ENCODE measurements around the gene CHMP4A.
"Not testable (repeated sequence)": the region's sequence is repeated elsewhere in the genome, so short reads cannot be mapped to it uniquely, and the experiment has no call there.

The CHMP4A gene

DNA sequence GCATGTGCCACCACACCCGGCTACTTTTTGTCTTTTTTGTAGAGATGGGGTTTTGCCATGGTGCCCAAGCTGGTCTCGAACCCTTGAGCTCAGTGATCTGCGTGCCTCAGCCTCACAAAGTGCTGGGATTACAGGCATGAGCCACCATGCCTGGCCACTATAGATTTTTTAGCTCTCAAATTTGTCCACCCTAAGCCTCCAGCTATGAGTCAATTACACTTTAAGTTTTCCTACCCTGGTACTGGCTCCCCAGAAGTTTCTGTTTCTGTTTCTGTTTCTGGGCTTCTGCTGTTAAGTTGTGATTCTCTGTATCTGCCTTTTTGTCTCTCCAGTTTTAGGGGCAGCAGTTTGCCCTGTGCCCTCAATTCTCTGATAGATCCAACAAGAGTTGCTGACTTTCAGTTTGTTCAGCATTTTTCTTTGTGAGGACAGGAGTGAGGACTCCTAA lies 33.5 kb upstream of the CHMP4A start:
- peak; percentile 75 for DNase-seq

DNA sequence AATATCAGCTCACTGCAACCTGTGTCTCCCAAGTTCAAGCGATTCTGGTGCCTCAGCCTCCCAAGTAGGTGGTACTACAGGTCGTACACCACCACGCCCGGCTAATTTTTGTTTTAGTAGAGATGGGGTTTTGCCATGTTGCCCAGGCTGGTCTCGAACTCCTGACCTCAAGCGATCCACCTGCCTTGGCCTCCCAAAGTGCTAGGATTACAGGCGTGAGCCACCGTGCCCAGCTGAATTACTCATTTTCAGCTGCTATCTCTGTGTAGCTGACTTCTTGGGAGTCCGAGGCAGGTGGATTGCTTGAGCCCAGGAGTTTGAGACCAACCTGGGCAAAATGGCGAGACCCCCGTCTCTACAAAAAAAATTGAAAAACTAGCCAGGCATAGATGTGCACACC lies 32.1 kb upstream of the CHMP4A start:
- DNase-seq: not testable (repeated sequence)

- DNase-seq: no peak
These were observed 30.1 kb upstream of the CHMP4A start for GRCh38 chr14:24243336-24243836.

DNA sequence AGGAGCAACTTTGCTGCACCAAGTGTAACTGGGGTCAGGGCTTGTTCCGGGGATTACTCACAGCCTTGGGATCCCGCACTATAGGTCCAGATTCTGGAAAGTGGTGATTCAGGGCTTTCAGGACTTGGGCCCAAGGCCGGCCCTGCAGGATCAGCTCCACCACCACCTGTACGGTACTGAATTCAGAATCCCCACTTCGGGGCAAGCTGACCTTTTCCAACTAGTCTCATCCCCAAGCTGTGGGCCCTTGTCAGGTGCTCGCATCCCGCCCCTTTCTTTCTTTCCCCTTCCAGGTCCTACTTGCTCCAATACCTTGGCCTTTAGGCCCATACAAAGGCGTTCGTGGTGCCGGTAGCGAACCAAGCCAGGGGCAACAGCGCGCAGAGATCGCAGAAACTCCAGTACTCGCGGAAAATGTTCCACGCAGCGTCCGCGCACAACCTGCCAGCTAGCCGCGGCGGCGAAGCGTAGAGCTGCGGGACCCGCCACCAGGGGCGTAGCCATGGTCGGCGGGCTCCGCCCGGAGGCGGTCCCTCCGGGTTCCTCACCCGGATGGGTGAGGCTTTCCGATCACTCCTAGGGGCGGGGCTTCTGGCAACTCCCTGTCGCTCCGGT lies 28.6 kb upstream of the CHMP4A start:
- peak; percentile 91 for DNase-seq

DNA sequence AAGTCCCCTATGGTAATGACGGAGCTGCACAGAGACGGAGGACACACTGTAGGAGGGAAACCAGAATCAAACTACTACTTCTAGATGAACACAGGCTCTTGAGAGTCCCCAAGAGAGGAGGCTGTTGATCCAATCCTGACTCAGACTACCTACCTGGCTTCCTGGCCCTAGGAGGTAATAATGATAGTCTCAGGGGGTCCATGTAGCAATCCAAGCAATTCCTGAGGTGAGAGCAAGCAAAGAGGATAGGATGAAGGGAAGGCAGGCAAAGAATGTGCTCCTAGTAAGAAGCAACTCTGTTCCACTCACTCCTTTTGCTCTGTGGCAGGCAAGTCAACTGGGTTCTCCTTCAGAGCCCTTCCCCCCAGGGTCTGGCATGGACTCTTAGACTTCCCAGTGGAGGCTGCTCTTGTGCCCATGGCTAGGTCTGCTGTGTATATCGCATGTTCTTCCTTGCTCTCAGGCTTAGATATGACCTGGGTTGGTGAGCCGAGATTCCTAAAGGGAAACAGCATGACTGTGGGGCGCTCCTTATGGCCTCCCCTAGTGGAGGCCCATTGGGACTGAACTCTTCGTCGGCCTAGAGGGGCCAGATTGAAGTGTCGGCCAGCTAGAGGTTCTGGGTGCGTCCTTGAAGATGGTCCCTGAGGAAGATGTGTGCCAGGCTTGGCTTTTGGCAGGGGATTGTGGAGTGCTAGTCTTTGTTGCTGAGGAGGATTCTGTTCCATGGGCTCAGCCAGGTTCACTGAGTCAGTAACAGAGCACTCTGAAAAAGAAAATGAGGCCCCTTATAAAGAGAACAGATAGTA lies 27.0 kb upstream of the CHMP4A start:
- DNase-seq: no peak

DNA sequence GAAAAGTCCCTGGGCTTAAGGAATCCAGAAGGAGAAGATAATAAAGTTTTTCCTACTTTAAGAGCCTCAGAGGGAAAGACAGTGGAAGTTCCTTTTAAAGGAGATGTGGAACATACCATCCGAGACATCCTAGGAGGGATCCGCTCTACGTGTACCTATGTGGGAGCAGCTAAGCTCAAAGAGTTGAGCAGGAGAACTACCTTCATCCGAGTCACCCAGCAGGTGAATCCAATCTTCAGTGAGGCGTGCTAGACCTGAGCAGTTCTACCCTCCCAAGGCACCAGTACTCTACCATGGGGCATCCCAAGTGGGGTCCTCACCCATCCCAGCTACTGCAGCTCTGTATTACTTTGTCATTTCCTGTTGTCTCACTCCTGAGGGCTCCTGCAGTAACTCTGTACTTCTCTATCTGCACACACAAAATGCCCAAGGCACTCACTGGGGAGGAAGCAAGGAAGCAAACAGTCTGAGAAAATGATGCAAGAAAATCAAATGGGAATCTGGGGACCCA lies 25.3 kb upstream of the CHMP4A start:
- no peak for DNase-seq

GRCh38 chr14:24238123-24238522 lies 24.8 kb upstream of the CHMP4A start:
- DNase-seq: no peak

GRCh38 chr14:24237463-24237955 lies 24.2 kb upstream of the CHMP4A start:
- no peak for DNase-seq

GRCh38 chr14:24236689-24237462 lies 23.6 kb upstream of the CHMP4A start:
- DNase-seq: no peak

- DNase-seq: no peak
These were observed 22.8 kb upstream of the CHMP4A start for GRCh38 chr14:24235804-24236688.

DNA sequence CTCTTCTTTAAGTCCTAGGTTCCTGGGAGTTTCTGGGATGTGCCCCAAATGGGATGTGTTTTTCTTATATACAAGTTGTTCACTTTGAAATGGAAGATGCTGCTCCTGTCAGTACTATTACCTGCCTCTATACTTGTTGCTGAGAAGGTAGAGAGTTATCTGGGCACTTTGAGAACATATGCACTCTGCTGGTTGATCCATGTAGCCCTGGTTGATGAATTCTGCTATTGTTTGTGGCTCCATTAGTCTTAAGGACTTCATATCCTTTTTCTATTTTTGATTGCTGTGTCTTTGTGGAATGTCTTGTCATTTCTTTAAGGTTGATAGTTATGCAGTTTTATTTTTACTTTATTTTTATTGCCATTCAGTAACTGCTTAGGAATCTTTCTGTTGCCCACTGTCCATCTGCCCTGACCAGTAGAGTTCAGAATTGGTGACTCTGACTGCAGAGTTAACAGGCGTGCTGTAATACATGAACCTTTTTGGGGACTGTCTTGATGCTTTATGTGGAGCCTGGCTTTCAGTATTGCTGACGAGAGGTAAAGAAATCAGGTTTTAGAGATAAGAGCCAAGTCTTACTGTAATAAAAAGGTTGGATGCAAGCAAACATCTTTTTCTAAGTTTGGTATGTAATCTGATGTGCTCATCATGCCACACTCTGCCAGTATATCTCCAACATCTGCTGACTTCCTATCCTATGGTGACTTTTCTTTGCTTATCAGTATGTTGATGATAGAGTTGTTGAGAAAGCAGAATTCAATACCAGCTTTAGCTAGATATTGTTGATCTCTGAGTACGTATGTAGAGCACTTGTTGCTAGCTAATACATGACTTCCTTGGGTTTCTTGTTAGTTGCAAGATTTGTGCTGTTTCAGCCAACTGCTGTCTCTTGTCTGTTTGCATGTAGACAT lies 21.1 kb upstream of the CHMP4A start:
- no peak for DNase-seq

DNA sequence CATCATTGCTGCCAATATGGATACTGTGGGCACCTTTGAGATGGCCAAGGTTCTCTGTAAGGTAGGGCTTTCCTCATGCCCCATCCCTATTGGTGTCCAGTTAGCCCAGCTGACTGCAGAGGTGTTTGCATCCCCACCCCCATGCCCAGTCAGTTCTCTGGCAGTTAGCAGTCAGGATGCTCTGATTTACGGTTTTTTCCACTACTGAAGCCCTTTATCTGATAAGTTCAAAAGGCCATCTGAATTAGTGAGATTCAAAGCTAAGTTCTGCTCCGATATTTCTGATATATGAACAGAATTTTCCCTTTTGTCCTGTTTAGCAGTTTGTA lies 20.2 kb upstream of the CHMP4A start:
- DNase-seq: no peak

- no peak for DNase-seq
These were observed 19.6 kb upstream of the CHMP4A start, which contains the start of gene GMPR2 for GRCh38 chr14:24232645-24233537. Gene GMPR2 (plus strand): TSS chr14:24232929. CDS start chr14:24233254, 325 bp downstream.

GRCh38 chr14:24232121-24232644 lies 18.9 kb upstream of the CHMP4A start, which contains the start of gene NEDD8:
Gene NEDD8 (minus strand): TSS chr14:24232367. CDS start chr14:24232267, 100 bp downstream.
- peak; percentile 89 for DNase-seq

DNA sequence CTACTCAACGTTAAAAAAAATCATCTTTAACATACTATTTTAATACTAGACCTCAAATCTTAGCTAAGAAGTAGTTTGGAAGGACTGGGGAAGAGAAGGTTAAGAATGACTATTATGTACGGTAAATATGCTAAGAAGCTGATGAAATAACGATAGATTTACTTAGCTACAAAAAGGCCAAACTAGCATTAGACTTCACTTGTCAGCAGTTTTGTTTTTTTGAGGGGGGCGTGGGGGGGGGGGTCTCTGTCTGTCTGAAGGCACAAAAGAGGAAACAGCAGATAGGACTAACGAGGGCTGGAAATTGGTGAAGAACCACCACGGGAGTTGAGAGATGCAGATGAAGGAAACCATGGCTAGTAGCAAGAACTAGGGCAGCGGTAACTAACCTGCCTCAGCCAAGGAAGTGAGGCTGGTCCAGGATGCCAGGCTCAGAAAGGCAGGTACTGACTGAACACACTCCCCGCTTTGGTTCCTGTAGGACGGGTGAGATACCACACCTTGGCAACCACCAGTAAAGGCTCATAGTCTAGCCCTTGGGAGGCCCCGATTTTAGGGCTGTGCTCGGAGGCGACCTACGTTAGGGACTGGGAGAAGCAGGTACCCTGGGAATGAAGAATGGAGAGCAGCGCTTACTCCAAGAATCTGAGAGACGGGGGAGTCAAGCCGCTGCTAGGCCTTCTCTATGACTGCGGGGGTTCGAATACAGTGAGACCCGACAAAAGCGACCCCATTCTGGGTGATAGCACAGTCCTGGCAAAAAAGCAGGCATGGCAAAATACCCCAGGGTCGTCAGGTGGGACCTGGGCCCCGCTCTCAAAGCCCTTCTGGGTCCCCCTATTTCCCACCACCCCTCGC lies 18.2 kb upstream of the CHMP4A start:
- no peak for DNase-seq

DNA sequence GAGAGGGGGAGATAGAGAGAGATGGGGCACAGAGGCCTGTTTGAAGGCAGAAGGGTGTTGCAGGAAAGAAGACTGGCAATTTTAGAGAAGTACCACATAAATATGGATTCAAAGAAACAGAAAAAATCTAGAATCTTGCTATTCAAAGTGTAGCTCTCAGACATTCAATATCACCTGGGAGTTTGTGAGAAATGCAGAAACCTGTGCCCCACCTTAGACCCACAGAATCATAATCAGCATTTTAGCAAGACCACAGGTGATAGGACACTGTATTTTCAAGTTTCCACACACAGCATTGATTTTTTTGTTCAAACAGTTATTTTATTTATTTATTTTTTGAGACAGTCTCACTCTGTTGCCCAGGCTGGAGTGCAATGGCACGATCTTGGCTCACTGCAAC lies 15.6 kb upstream of the CHMP4A start:
- no peak for DNase-seq

DNA sequence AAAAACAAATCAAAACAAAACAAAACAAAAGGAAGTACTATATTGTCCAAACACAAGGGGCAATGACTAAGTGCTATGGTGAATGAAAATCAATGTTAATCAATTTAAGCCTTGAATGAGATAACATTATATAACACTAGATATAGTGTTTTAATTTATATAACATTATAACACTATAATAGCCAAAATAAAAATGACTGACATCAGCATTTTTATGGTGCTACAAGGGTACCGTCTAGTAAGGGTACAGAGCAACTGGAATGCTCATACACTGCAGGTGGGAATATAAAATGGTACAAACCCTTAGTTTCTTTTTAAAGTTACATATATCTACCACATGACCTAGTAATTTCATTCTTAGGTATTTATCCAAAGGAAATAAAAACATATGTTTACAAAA lies 13.2 kb upstream of the CHMP4A start:
- DNase-seq: no peak

- no peak for DNase-seq
These were observed 11.4 kb upstream of the CHMP4A start for GRCh38 chr14:24224618-24225071.

All from CD4-positive, alpha-beta T cell treated with Interleukin-4 for 4 hours (primary cell).